Type B pancreatic cell (in vitro differentiated cells): ENCODE results near the gene XPR1. TPM values are rescaled to one million over a fixed set of nuclear protein-coding genes. Genes with fewer than 3 reads are reported as not detected.

ENCODE experiments used
- DNase-seq: peaks from one replicate; pipeline ENCODE4 v3.0.0; 2021; ENCODE audit warnings: mixed read lengths; ENCODE audit not compliant: unreplicated experiment; ENCODE audit errors: extremely low spot score
- H3K27ac Mint-ChIP-seq: 2 replicates; pipeline ENCODE4 v1.8.0; 2021; ENCODE audit warnings: mild to moderate bottlenecking, mixed read lengths
- H3K27me3 Mint-ChIP-seq: 2 replicates; pipeline ENCODE4 v1.8.0; 2021; ENCODE audit warnings: mixed read lengths
- H3K36me3 Mint-ChIP-seq: 2 replicates; pipeline ENCODE4 v1.8.0; 2021; ENCODE audit warnings: mixed read lengths
- H3K4me1 Mint-ChIP-seq: one replicate; pipeline ENCODE4 v1.8.0; 2021; ENCODE audit warnings: mixed read lengths; ENCODE audit not compliant: unreplicated experiment
- H3K4me3 Mint-ChIP-seq: 2 replicates; pipeline ENCODE4 v1.8.0; 2021; ENCODE audit warnings: mild to moderate bottlenecking, mixed read lengths
- H3K9me3 Mint-ChIP-seq: 2 replicates; pipeline ENCODE4 v1.8.0; 2021; ENCODE audit warnings: mixed read lengths
- CTCF ChIP-seq: fragments of 200-600 bp; sonication (generic); conservative IDR thresholded peaks from 2 replicates; pipeline ENCODE4 v1.5.0; 2021; ENCODE audit warnings: antibody characterized with exemption, mild to moderate bottlenecking
- total RNA-seq: library from RNA; stranded (reverse); gene quantifications from 2 replicates; pipeline ENCODE4 v1.2.1, GENCODE V29; 2021; ENCODE audit warnings: low replicate concordance

XPR1 gene
- total RNA-seq, 1 donor from 2014 or later = 48.5 TPM

GRCh38 chr1:180745098-180745497 is 113.3 kb downstream of the XPR1 start:
- no peaks in the 10 kb centered on the region for H3K9me3 Mint-ChIP-seq
- H3K27ac Mint-ChIP-seq = no peak overlapping the region
- H3K36me3 Mint-ChIP-seq = peaks cover 17% of the 10 kb centered on the region
- no peak overlapping the region for H3K4me3 Mint-ChIP-seq
- H3K4me1 Mint-ChIP-seq = no peaks in the 10 kb centered on the region
- no peaks in the 10 kb centered on the region for H3K27me3 Mint-ChIP-seq
- no peak for DNase-seq
- TF ChIP-seq CTCF = no peak

GRCh38 chr1:180751921-180752320 is 120.1 kb downstream of the XPR1 start:
- H3K27ac Mint-ChIP-seq = no peak overlapping the region
- H3K36me3 Mint-ChIP-seq = no peaks in the 10 kb centered on the region
- no peaks in the 10 kb centered on the region for H3K27me3 Mint-ChIP-seq
- no peak overlapping the region for H3K4me3 Mint-ChIP-seq
- H3K9me3 Mint-ChIP-seq = no peaks in the 10 kb centered on the region
- DNase-seq = no peak
- H3K4me1 Mint-ChIP-seq = no peaks in the 10 kb centered on the region
- no peak for TF ChIP-seq CTCF

- H3K27me3 Mint-ChIP-seq = no peaks in the 10 kb centered on the region
- TF ChIP-seq CTCF = no peak
- H3K9me3 Mint-ChIP-seq = no peaks in the 10 kb centered on the region
- no peak for DNase-seq
- H3K4me1 Mint-ChIP-seq = no peaks in the 10 kb centered on the region
- H3K27ac Mint-ChIP-seq = no peak overlapping the region
- H3K36me3 Mint-ChIP-seq = no peaks in the 10 kb centered on the region
- H3K4me3 Mint-ChIP-seq = no peak overlapping the region
Observed at GRCh38 chr1:180754453-180754852, 122.6 kb downstream of the XPR1 start.

GRCh38 chr1:180757657-180758056 is 125.8 kb downstream of the XPR1 start:
- H3K36me3 Mint-ChIP-seq = no peaks in the 10 kb centered on the region
- H3K9me3 Mint-ChIP-seq = no peaks in the 10 kb centered on the region
- no peak overlapping the region for H3K27ac Mint-ChIP-seq
- no peak for DNase-seq
- H3K27me3 Mint-ChIP-seq = no peaks in the 10 kb centered on the region
- TF ChIP-seq CTCF = no peak
- H3K4me3 Mint-ChIP-seq = no peak overlapping the region
- H3K4me1 Mint-ChIP-seq = no peaks in the 10 kb centered on the region

GRCh38 chr1:180762796-180763195 is 131.0 kb downstream of the XPR1 start:
- Mint-ChIP-seq H3K27me3 (no peaks in the 10 kb centered on the region), H3K4me3 (no peak overlapping the region), H3K27ac (no peak overlapping the region), H3K4me1 (no peaks in the 10 kb centered on the region), H3K36me3 (no peaks in the 10 kb centered on the region), H3K9me3 (no peaks in the 10 kb centered on the region)
- no peak for TF ChIP-seq CTCF
- no peak for DNase-seq

- DNase-seq = no peak
- no peaks in the 10 kb centered on the region for H3K9me3 Mint-ChIP-seq
- H3K4me3 Mint-ChIP-seq = no peak overlapping the region
- no peaks in the 10 kb centered on the region for H3K4me1 Mint-ChIP-seq
- TF ChIP-seq CTCF = no peak
- no peaks in the 10 kb centered on the region for H3K27me3 Mint-ChIP-seq
- no peaks in the 10 kb centered on the region for H3K36me3 Mint-ChIP-seq
- H3K27ac Mint-ChIP-seq = no peak overlapping the region
Observed at GRCh38 chr1:180765151-180765550, 133.3 kb downstream of the XPR1 start.
